ENCODE data around the gene CMTR1. TPM values are rescaled to one million over a fixed set of nuclear protein-coding genes. Genes with fewer than 3 reads are reported as not detected.

Gene CMTR1
- total and polyA plus RNA-seq, 2 of the 13 experiments (the other 11 are each of a cell fraction or from before 2014, with no cell fraction given) = 19.7 to 55.2 TPM

DNA sequence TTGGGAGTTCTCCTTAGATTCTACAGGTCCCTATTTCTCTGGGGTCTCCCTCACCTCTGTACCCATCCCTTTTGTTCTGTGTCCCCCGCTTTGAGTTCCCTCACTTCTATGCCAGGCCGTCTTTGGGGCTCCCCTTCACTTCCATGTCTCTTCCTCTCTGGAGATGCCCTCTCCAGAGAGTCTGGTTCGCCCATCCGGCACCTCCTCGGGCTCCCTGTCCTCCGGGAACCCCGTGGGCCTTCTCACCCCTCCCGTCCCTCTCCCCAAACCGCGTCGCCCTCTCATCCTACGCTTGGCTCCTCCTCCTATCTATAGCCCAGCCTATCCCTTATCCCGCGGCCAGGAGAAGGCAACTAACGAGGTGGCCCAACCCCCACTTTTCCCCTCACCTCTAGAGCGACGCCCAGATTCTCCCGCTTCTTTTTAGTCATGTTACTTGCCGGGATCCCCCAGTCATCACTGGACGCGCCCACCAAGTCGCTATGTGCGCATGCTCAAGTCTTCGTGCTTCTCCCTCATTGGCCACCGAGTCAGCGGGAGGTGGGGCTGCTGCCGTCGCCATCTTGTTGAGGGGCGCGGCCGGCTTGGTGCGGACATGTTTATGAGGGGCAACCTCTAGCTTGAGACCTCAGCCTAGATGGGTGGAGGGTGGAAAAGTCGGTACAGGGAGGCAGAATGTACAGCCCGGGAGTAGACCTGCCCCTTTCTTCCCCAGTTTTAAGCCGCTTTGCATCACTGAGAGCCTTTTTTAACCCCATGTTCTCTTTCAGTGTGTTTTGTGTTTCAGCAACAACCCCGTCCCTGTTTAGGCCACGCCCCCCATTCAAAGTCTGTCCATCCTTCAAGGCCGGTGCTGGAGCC lies 66.6 kb downstream of the CMTR1 start, which contains the start of gene CCDC167 (continued):
- TF ChIP-seq, protein P1, sequence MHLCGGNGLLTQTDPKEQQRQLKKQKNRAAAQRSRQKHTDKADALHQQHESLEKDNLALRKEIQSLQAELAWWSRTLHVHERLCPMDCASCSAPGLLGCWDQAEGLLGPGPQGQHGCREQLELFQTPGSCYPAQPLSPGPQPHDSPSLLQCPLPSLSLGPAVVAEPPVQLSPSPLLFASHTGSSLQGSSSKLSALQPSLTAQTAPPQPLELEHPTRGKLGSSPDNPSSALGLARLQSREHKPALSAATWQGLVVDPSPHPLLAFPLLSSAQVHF (CRISPR knock-in tag; IDR thresholded peaks at IDR 0.05) = no peak
- TF ChIP-seq SMC3 (IDR thresholded peaks at IDR 0.05; ENCODE audit: low read length) = peak; percentile 6; the same call in 1 of the 2 replicates
- TF ChIP-seq GATAD2A (CRISPR knock-in tag; IDR thresholded peaks at IDR 0.05) = 0 out of 2 replicates have a peak, but pooled peaks have one; percentile 15
- TF ChIP-seq PCBP1 (IDR thresholded peaks at IDR 0.05; ENCODE audit: borderline replicate concordance, low read depth, low read length) = no peak
- TF ChIP-seq NR2F2 (IDR thresholded peaks at IDR 0.05; ENCODE audit: borderline replicate concordance, low read depth) = no peak; the same call in 1 of the 2 replicates
- no peak for TF ChIP-seq FOSL1 (CRISPR knock-in tag; IDR thresholded peaks at IDR 0.05; ENCODE audit: borderline replicate concordance)
- no peak for TF ChIP-seq FOXJ3 (CRISPR knock-in tag; IDR thresholded peaks at IDR 0.05; ENCODE audit: borderline replicate concordance)
- no peak for TF ChIP-seq ATAD3A (CRISPR knock-in tag; IDR thresholded peaks at IDR 0.05)
- TF ChIP-seq, protein P2, sequence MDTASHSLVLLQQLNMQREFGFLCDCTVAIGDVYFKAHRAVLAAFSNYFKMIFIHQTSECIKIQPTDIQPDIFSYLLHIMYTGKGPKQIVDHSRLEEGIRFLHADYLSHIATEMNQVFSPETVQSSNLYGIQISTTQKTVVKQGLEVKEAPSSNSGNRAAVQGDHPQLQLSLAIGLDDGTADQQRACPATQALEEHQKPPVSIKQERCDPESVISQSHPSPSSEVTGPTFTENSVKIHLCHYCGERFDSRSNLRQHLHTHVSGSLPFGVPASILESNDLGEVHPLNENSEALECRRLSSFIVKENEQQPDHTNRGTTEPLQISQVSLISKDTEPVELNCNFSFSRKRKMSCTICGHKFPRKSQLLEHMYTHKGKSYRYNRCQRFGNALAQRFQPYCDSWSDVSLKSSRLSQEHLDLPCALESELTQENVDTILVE (CRISPR knock-in tag; IDR thresholded peaks at IDR 0.05) = 0 out of 2 replicates have a peak, but pooled peaks have one; percentile 28
- peak; percentile 79 for TF ChIP-seq PHF20 (CRISPR knock-in tag; IDR thresholded peaks at IDR 0.05)
- no peak for TF ChIP-seq NR2F1 (CRISPR knock-in tag; IDR thresholded peaks at IDR 0.05)
- TF ChIP-seq HNRNPUL1 (IDR thresholded peaks at IDR 0.05; ENCODE audit: low read depth, low read length) = no peak
- TF ChIP-seq NKX3-1 (CRISPR knock-in tag; IDR thresholded peaks at IDR 0.05) = 0 out of 2 replicates have a peak, but pooled peaks have one; percentile 55
- TF ChIP-seq, protein P3, sequence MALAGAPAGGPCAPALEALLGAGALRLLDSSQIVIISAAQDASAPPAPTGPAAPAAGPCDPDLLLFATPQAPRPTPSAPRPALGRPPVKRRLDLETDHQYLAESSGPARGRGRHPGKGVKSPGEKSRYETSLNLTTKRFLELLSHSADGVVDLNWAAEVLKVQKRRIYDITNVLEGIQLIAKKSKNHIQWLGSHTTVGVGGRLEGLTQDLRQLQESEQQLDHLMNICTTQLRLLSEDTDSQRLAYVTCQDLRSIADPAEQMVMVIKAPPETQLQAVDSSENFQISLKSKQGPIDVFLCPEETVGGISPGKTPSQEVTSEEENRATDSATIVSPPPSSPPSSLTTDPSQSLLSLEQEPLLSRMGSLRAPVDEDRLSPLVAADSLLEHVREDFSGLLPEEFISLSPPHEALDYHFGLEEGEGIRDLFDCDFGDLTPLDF (CRISPR knock-in tag; IDR thresholded peaks at IDR 0.05) = peak; percentile 92
- TF ChIP-seq ZNF124 (CRISPR knock-in tag; IDR thresholded peaks at IDR 0.05) = no peak
- TF ChIP-seq, protein P4, sequence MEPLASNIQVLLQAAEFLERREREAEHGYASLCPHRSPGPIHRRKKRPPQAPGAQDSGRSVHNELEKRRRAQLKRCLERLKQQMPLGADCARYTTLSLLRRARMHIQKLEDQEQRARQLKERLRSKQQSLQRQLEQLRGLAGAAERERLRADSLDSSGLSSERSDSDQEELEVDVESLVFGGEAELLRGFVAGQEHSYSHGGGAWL (CRISPR knock-in tag; IDR thresholded peaks at IDR 0.05) = peak; percentile 82; the same call in 1 of the 2 replicates
- TF ChIP-seq HDAC2 (CRISPR knock-in tag; IDR thresholded peaks at IDR 0.05) = no peak
- TF ChIP-seq, protein P5, sequence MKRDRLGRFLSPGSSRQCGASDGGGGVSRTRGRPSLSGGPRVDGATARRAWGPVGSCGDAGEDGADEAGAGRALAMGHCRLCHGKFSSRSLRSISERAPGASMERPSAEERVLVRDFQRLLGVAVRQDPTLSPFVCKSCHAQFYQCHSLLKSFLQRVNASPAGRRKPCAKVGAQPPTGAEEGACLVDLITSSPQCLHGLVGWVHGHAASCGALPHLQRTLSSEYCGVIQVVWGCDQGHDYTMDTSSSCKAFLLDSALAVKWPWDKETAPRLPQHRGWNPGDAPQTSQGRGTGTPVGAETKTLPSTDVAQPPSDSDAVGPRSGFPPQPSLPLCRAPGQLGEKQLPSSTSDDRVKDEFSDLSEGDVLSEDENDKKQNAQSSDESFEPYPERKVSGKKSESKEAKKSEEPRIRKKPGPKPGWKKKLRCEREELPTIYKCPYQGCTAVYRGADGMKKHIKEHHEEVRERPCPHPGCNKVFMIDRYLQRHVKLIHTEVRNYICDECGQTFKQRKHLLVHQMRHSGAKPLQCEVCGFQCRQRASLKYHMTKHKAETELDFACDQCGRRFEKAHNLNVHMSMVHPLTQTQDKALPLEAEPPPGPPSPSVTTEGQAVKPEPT (CRISPR knock-in tag; IDR thresholded peaks at IDR 0.05; ENCODE audit: low read depth) = peak; percentile 76; the same call in 1 of the 2 replicates
- TF ChIP-seq, protein P6, sequence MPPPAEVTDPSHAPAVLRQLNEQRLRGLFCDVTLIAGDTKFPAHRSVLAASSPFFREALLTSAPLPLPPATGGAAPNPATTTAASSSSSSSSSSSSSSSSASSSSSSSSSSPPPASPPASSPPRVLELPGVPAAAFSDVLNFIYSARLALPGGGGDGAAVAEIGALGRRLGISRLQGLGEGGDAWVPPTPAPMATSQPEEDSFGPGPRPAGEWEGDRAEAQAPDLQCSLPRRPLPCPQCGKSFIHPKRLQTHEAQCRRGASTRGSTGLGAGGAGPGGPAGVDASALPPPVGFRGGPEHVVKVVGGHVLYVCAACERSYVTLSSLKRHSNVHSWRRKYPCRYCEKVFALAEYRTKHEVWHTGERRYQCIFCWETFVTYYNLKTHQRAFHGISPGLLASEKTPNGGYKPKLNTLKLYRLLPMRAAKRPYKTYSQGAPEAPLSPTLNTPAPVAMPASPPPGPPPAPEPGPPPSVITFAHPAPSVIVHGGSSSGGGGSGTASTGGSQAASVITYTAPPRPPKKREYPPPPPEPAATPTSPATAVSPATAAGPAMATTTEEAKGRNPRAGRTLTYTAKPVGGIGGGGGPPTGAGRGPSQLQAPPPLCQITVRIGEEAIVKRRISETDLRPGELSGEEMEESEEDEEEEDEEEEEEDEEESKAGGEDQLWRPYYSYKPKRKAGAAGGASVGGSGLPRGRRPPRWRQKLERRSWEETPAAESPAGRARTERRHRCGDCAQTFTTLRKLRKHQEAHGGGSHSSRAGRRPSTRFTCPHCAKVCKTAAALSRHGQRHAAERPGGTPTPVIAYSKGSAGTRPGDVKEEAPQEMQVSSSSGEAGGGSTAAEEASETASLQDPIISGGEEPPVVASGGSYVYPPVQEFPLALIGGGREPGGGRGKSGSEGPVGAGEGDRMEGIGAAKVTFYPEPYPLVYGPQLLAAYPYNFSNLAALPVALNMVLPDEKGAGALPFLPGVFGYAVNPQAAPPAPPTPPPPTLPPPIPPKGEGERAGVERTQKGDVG (CRISPR knock-in tag; IDR thresholded peaks at IDR 0.05; ENCODE audit: borderline replicate concordance) = 0 out of 2 replicates have a peak, but pooled peaks have one; percentile 34
- TF ChIP-seq ZMAT3 (CRISPR knock-in tag; conservative IDR thresholded peaks at IDR 0.05) = no peak

All from HepG2 (cell line).